GM23338 (cell line): Measurements from ENCODE around the gene ZSCAN31. TPM values are rescaled to one million over a fixed set of nuclear protein-coding genes. Genes with fewer than 3 reads are reported as not detected.

Experiments used
- ATAC-seq: fragments of 200-7000 bp; cut with Tn5 transposase; 3 replicates; pipeline ENCODE4 v1.9.1; 2020
- DNase-seq: peaks from one replicate; pipeline ENCODE4 v3.0.0-alpha.2; 2015; ENCODE audit warnings: low spot score
- H2AFZ ChIP-seq: fragments of 200-600 bp; sonication (generic); 2 replicates; pipeline ENCODE4 v1.8.0; 2016; ENCODE audit warnings: antibody characterized with exemption, mild to moderate bottlenecking, moderate library complexity
- H3F3A ChIP-seq: fragments of 200-600 bp; sonication (generic); replicated peaks from 2 replicates; pipeline ENCODE4 v1.8.0; 2017; ENCODE audit warnings: antibody characterized with exemption, mixed run types, low read depth
- H3K27ac ChIP-seq: fragments of 200-600 bp; sonication (generic); 2 replicates; pipeline ENCODE4 v1.6.1; 2016; ENCODE audit warnings: low read depth
- H3K27me3 ChIP-seq: fragments of 200-600 bp; sonication (generic); 2 replicates; pipeline ENCODE4 v1.8.0; 2016; ENCODE audit warnings: mild to moderate bottlenecking, mixed run types, moderate library complexity; ENCODE audit not compliant: insufficient read depth
- H3K36me3 ChIP-seq: fragments of 200-600 bp; sonication (generic); 2 replicates; pipeline ENCODE4 v1.8.0; 2016; ENCODE audit warnings: mild to moderate bottlenecking; ENCODE audit not compliant: insufficient read depth
- H3K4me1 ChIP-seq: fragments of 200-600 bp; sonication (generic); 2 replicates; pipeline ENCODE4 v1.8.0; 2016; ENCODE audit warnings: mild to moderate bottlenecking, moderate library complexity; ENCODE audit not compliant: insufficient read depth
- H3K4me2 ChIP-seq: fragments of 200-600 bp; sonication (generic); 2 replicates; pipeline ENCODE4 v1.7.1; 2017; ENCODE audit warnings: mixed run types
- H3K4me3 ChIP-seq: fragments of 200-600 bp; sonication (generic); 2 replicates; pipeline ENCODE4 v1.6.1; 2016; ENCODE audit warnings: mixed run types
- H3K79me2 ChIP-seq: fragments of 200-600 bp; sonication (generic); replicated peaks from 2 replicates; pipeline ENCODE4 v1.8.0; 2017; ENCODE audit warnings: mild to moderate bottlenecking; ENCODE audit not compliant: insufficient read depth
- H3K9me2 ChIP-seq: fragments of 200-600 bp; sonication (generic); 2 replicates; pipeline ENCODE4 v1.8.0; 2017; ENCODE audit not compliant: insufficient read depth
- H4K20me1 ChIP-seq: fragments of 200-600 bp; sonication (generic); replicated peaks from 2 replicates; pipeline ENCODE4 v1.8.0; 2017; ENCODE audit warnings: mild to moderate bottlenecking; ENCODE audit not compliant: insufficient read depth
- H3K27ac Mint-ChIP-seq: 2 replicates; pipeline ENCODE4 v1.8.0; 2020; ENCODE audit warnings: inconsistent platforms, mild to moderate bottlenecking, moderate library complexity, mixed read lengths
- H3K27me3 Mint-ChIP-seq: 3 replicates; pipeline ENCODE4 v1.8.0; 2022; ENCODE audit warnings: low read depth, mild to moderate bottlenecking, moderate library complexity, mixed read lengths, inconsistent platforms; ENCODE audit not compliant: insufficient read depth, poor library complexity
- H3K36me3 Mint-ChIP-seq: 3 replicates; pipeline ENCODE4 v1.8.0; 2021; ENCODE audit warnings: low read depth, mild to moderate bottlenecking, inconsistent platforms, moderate library complexity, mixed read lengths
- H3K4me1 Mint-ChIP-seq: 3 replicates; pipeline ENCODE4 v1.8.0; 2020; ENCODE audit warnings: mild to moderate bottlenecking, inconsistent platforms, mixed read lengths
- H3K4me3 Mint-ChIP-seq: 3 replicates; pipeline ENCODE4 v1.8.0; 2021; ENCODE audit warnings: moderate library complexity, mild to moderate bottlenecking, inconsistent platforms, mixed read lengths
- H3K9me3 Mint-ChIP-seq: 3 replicates; pipeline ENCODE4 v1.8.0; 2020; ENCODE audit warnings: moderate library complexity, mild to moderate bottlenecking, inconsistent platforms, mixed read lengths
- CREB1 ChIP-seq: fragments of 250-450 bp; sonication (Bioruptor Pico); IDR thresholded peaks from 2 replicates; pipeline ENCODE4 v1.5.0; 2020; ENCODE audit warnings: low read depth, mild to moderate bottlenecking, moderate library complexity
- EZH2 ChIP-seq: fragments of 200-600 bp; sonication (generic); IDR thresholded peaks from one replicate; pipeline ENCODE4 v1.8.0; 2017; ENCODE audit warnings: antibody characterized with exemption, mild to moderate bottlenecking, low read depth; ENCODE audit not compliant: unreplicated experiment
- EZH2phosphoT487 ChIP-seq: fragments of 200-600 bp; sonication (generic); IDR thresholded peaks from one replicate; pipeline ENCODE4 v1.8.1; 2018; ENCODE audit warnings: antibody characterized with exemption; ENCODE audit not compliant: unreplicated experiment
- JUNB ChIP-seq: IDR thresholded peaks from one replicate; pipeline ENCODE4 v1.6.1; 2016; ENCODE audit warnings: antibody characterized with exemption; ENCODE audit not compliant: unreplicated experiment
- NANOG ChIP-seq: IDR thresholded peaks from 2 replicates; pipeline ENCODE4 v1.6.1; 2016; ENCODE audit warnings: antibody characterized with exemption, borderline replicate concordance
- POLR2AphosphoS5 ChIP-seq: IDR thresholded peaks from 2 replicates; pipeline ENCODE4 v1.6.1; 2016; ENCODE audit warnings: antibody characterized with exemption, low read depth
- REST ChIP-seq: IDR thresholded peaks from one replicate; pipeline ENCODE4 v1.6.1; 2018; ENCODE audit warnings: antibody characterized with exemption; ENCODE audit not compliant: unreplicated experiment
- STAT1 ChIP-seq: IDR thresholded peaks from one replicate; pipeline ENCODE4 v1.6.1; 2016; ENCODE audit warnings: antibody characterized with exemption; ENCODE audit not compliant: unreplicated experiment
- ZNF114 ChIP-seq: fragments of 250-450 bp; sonication (Bioruptor Pico); IDR thresholded peaks from 2 replicates; pipeline ENCODE4 v1.5.0; 2020; ENCODE audit warnings: mild to moderate bottlenecking, moderate library complexity
- ZNF331 ChIP-seq: fragments of 250-450 bp; sonication (Bioruptor Pico); IDR thresholded peaks from 2 replicates; pipeline ENCODE4 v1.5.0; 2020; ENCODE audit warnings: low read depth, mild to moderate bottlenecking, moderate library complexity
- polyA plus RNA-seq: library from polyadenylated mRNA; unstranded; fragments of >200 nt; fragmentation: Nextera tagmentation; extraction: Ambion mirVana; gene quantifications from 2 replicates; pipeline ENCODE4 v1.2.1, GENCODE V29; 2016
- total RNA-seq: library from RNA; depleted of rRNA; stranded (reverse); fragments of >200 nt; shearing (Covaris generic); gene quantifications from 2 replicates; pipeline ENCODE4 v1.2.3, GENCODE V29; 2014
- TF ChIP-seq, protein P1 (sequence below): fragments of 250-450 bp; sonication (Bioruptor Pico); IDR thresholded peaks from 2 replicates; pipeline ENCODE4 v1.5.0; 2020; ENCODE audit warnings: mild to moderate bottlenecking, moderate library complexity
- TF ChIP-seq, protein P2 (sequence below), 2 experiments: fragments of 200-600 bp in 1 of 2; sonication (generic) in 1 of 2; conservative IDR thresholded peaks; 2 replicates each; pipeline versions ENCODE4 v1.5.1 to v1.6.1; 2016 to 2017; ENCODE audit warnings: antibody characterized with exemption in 2 of 2, low read depth in 2 of 2, mild to moderate bottlenecking in 2 of 2, moderate library complexity in 1 of 2
- TF ChIP-seq, protein P3 (sequence below): IDR thresholded peaks from 2 replicates; pipeline ENCODE4 v1.6.1; 2016; ENCODE audit warnings: antibody characterized with exemption

Gene ZSCAN31
- total and polyA plus RNA-seq, 2 experiments from 2014 or later = 3.1 to 4.7 TPM

- Mint-ChIP-seq H3K4me1 (peaks cover 19% of the 10 kb centered on the region), H3K36me3 (peaks cover 25% of the 10 kb centered on the region), H3K27ac (peak within 1 kb of the TSS; percentile 99), H3K27me3 (peaks cover 12% of the 10 kb centered on the region), H3K4me3 (peak within 1 kb of the TSS; percentile 99), H3K9me3 (peaks cover 12% of the 10 kb centered on the region; the same call in 2 of the 3 replicates)
- DNase-seq = peak; percentile 93
- Histone ChIP-seq H3K27me3 (no peaks in the 10 kb centered on the region), H3K27ac (peak within 1 kb of the TSS; percentile 75; the same call in 1 of the 2 replicates), H4K20me1 (peaks cover 8% of the 10 kb centered on the region; the same call in 1 of the 2 replicates), H3K4me1 (peaks cover 10% of the 10 kb centered on the region), H3K79me2 (peaks cover 45% of the 10 kb centered on the region), H3K9me2 (no peaks in the 10 kb centered on the region), H3F3A (no peaks in the 10 kb centered on the region), H3K4me2 (peak within 1 kb of the TSS; percentile 91), H3K4me3 (peak within 1 kb of the TSS; percentile 78), H2AFZ (peak within 1 kb of the TSS; percentile 93), H3K36me3 (no peaks in the 10 kb centered on the region)
- ATAC-seq = peak; percentile 98
- no peak for TF ChIP-seq NANOG
- no peak for TF ChIP-seq JUNB
- TF ChIP-seq, protein P1, sequence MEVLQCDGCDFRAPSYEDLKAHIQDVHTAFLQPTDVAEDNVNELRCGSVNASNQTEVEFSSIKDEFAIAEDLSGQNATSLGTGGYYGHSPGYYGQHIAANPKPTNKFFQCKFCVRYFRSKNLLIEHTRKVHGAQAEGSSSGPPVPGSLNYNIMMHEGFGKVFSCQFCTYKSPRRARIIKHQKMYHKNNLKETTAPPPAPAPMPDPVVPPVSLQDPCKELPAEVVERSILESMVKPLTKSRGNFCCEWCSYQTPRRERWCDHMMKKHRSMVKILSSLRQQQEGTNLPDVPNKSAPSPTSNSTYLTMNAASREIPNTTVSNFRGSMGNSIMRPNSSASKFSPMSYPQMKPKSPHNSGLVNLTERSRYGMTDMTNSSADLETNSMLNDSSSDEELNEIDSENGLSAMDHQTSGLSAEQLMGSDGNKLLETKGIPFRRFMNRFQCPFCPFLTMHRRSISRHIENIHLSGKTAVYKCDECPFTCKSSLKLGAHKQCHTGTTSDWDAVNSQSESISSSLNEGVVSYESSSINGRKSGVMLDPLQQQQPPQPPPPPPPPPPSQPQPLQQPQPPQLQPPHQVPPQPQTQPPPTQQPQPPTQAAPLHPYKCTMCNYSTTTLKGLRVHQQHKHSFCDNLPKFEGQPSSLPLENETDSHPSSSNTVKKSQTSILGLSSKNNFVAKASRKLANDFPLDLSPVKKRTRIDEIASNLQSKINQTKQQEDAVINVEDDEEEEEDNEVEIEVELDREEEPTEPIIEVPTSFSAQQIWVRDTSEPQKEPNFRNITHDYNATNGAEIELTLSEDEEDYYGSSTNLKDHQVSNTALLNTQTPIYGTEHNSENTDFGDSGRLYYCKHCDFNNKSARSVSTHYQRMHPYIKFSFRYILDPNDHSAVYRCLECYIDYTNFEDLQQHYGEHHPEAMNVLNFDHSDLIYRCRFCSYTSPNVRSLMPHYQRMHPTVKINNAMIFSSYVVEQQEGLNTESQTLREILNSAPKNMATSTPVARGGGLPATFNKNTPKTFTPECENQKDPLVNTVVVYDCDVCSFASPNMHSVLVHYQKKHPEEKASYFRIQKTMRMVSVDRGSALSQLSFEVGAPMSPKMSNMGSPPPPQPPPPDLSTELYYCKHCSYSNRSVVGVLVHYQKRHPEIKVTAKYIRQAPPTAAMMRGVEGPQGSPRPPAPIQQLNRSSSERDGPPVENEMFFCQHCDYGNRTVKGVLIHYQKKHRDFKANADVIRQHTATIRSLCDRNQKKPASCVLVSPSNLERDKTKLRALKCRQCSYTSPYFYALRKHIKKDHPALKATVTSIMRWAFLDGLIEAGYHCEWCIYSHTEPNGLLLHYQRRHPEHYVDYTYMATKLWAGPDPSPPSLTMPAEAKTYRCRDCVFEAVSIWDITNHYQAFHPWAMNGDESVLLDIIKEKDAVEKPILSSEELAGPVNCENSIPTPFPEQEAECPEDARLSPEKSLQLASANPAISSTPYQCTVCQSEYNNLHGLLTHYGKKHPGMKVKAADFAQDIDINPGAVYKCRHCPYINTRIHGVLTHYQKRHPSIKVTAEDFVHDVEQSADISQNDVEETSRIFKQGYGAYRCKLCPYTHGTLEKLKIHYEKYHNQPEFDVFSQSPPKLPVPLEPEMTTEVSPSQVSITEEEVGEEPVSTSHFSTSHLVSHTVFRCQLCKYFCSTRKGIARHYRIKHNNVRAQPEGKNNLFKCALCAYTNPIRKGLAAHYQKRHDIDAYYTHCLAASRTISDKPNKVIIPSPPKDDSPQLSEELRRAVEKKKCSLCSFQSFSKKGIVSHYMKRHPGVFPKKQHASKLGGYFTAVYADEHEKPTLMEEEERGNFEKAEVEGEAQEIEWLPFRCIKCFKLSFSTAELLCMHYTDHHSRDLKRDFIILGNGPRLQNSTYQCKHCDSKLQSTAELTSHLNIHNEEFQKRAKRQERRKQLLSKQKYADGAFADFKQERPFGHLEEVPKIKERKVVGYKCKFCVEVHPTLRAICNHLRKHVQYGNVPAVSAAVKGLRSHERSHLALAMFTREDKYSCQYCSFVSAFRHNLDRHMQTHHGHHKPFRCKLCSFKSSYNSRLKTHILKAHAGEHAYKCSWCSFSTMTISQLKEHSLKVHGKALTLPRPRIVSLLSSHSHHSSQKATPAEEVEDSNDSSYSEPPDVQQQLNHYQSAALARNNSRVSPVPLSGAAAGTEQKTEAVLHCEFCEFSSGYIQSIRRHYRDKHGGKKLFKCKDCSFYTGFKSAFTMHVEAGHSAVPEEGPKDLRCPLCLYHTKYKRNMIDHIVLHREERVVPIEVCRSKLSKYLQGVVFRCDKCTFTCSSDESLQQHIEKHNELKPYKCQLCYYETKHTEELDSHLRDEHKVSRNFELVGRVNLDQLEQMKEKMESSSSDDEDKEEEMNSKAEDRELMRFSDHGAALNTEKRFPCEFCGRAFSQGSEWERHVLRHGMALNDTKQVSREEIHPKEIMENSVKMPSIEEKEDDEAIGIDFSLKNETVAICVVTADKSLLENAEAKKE (CRISPR knock-in tag) = no peak
- no peak for TF ChIP-seq EZH2
- TF ChIP-seq, protein P2, sequence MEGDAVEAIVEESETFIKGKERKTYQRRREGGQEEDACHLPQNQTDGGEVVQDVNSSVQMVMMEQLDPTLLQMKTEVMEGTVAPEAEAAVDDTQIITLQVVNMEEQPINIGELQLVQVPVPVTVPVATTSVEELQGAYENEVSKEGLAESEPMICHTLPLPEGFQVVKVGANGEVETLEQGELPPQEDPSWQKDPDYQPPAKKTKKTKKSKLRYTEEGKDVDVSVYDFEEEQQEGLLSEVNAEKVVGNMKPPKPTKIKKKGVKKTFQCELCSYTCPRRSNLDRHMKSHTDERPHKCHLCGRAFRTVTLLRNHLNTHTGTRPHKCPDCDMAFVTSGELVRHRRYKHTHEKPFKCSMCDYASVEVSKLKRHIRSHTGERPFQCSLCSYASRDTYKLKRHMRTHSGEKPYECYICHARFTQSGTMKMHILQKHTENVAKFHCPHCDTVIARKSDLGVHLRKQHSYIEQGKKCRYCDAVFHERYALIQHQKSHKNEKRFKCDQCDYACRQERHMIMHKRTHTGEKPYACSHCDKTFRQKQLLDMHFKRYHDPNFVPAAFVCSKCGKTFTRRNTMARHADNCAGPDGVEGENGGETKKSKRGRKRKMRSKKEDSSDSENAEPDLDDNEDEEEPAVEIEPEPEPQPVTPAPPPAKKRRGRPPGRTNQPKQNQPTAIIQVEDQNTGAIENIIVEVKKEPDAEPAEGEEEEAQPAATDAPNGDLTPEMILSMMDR (conservative IDR thresholded peaks at IDR 0.05; ENCODE audit: low read depth in 2 of 2) = no peak
- no peak for TF ChIP-seq ZNF114 (CRISPR knock-in tag)
- TF ChIP-seq EZH2phosphoT487 = no peak
- no peak for TF ChIP-seq ZNF331 (CRISPR knock-in tag)
- TF ChIP-seq STAT1 = no peak
- TF ChIP-seq REST = no peak
- no peak for TF ChIP-seq CREB1 (CRISPR knock-in tag)
- TF ChIP-seq POLR2AphosphoS5 = peak; percentile 85
- TF ChIP-seq, protein P3, sequence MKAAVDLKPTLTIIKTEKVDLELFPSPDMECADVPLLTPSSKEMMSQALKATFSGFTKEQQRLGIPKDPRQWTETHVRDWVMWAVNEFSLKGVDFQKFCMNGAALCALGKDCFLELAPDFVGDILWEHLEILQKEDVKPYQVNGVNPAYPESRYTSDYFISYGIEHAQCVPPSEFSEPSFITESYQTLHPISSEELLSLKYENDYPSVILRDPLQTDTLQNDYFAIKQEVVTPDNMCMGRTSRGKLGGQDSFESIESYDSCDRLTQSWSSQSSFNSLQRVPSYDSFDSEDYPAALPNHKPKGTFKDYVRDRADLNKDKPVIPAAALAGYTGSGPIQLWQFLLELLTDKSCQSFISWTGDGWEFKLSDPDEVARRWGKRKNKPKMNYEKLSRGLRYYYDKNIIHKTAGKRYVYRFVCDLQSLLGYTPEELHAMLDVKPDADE = peak; percentile 43; the same call in 1 of the 2 replicates
These were observed 14.2 kb upstream of the ZSCAN31 start, which contains the start of gene ZKSCAN3 for GRCh38 chr6:28349892-28350737. Gene ZKSCAN3, plus strand, starts transcription at chr6:28349947. Its CDS starts 9,640 bp downstream, at chr6:28359587.
